Chondrocyte (in vitro differentiated cells): ENCODE results near the gene CMPK1. TPM values are rescaled to one million over a fixed set of nuclear protein-coding genes. Genes with fewer than 3 reads are reported as not detected.

ENCODE experiments used
- DNase-seq: peaks from one replicate; pipeline ENCODE4 v3.0.0; 2021; ENCODE audit warnings: mixed read lengths, low spot score
- H3K27ac Mint-ChIP-seq: one replicate; pipeline ENCODE4 v1.8.0; 2021; ENCODE audit warnings: mild to moderate bottlenecking, moderate library complexity, mixed read lengths; ENCODE audit not compliant: unreplicated experiment
- H3K27me3 Mint-ChIP-seq: 2 replicates; pipeline ENCODE4 v1.8.0; 2021; ENCODE audit warnings: low read depth, mixed read lengths
- H3K36me3 Mint-ChIP-seq: 2 replicates; pipeline ENCODE4 v1.8.0; 2021; ENCODE audit warnings: low read depth, mixed read lengths
- H3K4me1 Mint-ChIP-seq: 2 replicates; pipeline ENCODE4 v1.8.0; 2021; ENCODE audit warnings: low read depth, mild to moderate bottlenecking, mixed read lengths
- H3K4me3 Mint-ChIP-seq: one replicate; pipeline ENCODE4 v1.8.0; 2021; ENCODE audit warnings: mild to moderate bottlenecking, moderate library complexity, mixed read lengths; ENCODE audit not compliant: unreplicated experiment
- H3K9me3 Mint-ChIP-seq: 2 replicates; pipeline ENCODE4 v1.8.0; 2021; ENCODE audit warnings: low read depth, mixed read lengths
- total RNA-seq: library from RNA; stranded (reverse); gene quantifications from 3 replicates; pipeline ENCODE4 v1.2.1, GENCODE V29; 2021
- TF ChIP-seq, protein P1 (sequence below): fragments of 200-600 bp; sonication (generic); IDR thresholded peaks from 2 replicates; pipeline ENCODE4 v1.5.0; 2021; ENCODE audit warnings: antibody characterized with exemption, mild to moderate bottlenecking, moderate library complexity

CMPK1 gene
- total RNA-seq, 1 donor from 2014 or later: 135 TPM

DNA sequence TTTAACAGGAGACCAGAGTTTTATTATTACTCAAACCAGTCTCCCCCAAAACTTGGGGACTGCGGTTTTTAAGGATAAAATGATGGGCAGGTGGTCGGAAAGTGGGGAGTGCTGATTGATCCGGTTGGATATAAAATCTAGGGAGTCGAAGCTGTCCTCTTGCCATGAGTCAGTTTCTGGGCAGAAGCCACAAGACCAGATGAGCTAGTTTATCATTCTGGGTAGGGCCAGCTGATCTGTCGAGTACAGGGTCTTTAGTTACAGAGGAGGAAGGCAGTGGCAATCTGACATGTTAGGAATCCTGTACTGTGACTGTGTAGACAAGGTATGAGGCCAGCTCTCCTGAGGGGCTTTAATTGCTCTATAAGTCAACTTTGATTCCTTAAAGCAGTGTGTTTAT lies 59.6 kb downstream of the CMPK1 start:
- no peaks in the 10 kb centered on the region for H3K36me3 Mint-ChIP-seq
- H3K4me1 Mint-ChIP-seq: peaks cover 4% of the 10 kb centered on the region
- TF ChIP-seq, protein P1, sequence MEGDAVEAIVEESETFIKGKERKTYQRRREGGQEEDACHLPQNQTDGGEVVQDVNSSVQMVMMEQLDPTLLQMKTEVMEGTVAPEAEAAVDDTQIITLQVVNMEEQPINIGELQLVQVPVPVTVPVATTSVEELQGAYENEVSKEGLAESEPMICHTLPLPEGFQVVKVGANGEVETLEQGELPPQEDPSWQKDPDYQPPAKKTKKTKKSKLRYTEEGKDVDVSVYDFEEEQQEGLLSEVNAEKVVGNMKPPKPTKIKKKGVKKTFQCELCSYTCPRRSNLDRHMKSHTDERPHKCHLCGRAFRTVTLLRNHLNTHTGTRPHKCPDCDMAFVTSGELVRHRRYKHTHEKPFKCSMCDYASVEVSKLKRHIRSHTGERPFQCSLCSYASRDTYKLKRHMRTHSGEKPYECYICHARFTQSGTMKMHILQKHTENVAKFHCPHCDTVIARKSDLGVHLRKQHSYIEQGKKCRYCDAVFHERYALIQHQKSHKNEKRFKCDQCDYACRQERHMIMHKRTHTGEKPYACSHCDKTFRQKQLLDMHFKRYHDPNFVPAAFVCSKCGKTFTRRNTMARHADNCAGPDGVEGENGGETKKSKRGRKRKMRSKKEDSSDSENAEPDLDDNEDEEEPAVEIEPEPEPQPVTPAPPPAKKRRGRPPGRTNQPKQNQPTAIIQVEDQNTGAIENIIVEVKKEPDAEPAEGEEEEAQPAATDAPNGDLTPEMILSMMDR: no peak
- no peak overlapping the region for H3K27ac Mint-ChIP-seq
- H3K9me3 Mint-ChIP-seq: no peaks in the 10 kb centered on the region
- no peak overlapping the region for H3K4me3 Mint-ChIP-seq
- peaks cover 5% of the 10 kb centered on the region for H3K27me3 Mint-ChIP-seq
- no peak for DNase-seq

GRCh38 chr1:47395433-47395832 lies 61.8 kb downstream of the CMPK1 start:
- TF ChIP-seq, protein P1: no peak
- Mint-ChIP-seq H3K9me3 (no peaks in the 10 kb centered on the region), H3K27ac (no peak overlapping the region), H3K4me1 (no peaks in the 10 kb centered on the region), H3K27me3 (peaks cover 7% of the 10 kb centered on the region), H3K36me3 (no peaks in the 10 kb centered on the region), H3K4me3 (no peak overlapping the region)
- DNase-seq: no peak

GRCh38 chr1:47396671-47397196 lies 63.1 kb downstream of the CMPK1 start:
- H3K9me3 Mint-ChIP-seq: no peaks in the 10 kb centered on the region
- no peak for DNase-seq
- H3K27ac Mint-ChIP-seq: no peak overlapping the region
- H3K4me1 Mint-ChIP-seq: no peaks in the 10 kb centered on the region
- no peaks in the 10 kb centered on the region for H3K36me3 Mint-ChIP-seq
- H3K27me3 Mint-ChIP-seq: peaks cover 12% of the 10 kb centered on the region
- H3K4me3 Mint-ChIP-seq: no peak overlapping the region
- TF ChIP-seq, protein P1: no peak

- H3K4me3 Mint-ChIP-seq: no peak overlapping the region
- TF ChIP-seq, protein P1: no peak
- no peaks in the 10 kb centered on the region for H3K36me3 Mint-ChIP-seq
- DNase-seq: no peak
- no peak overlapping the region for H3K27ac Mint-ChIP-seq
- no peaks in the 10 kb centered on the region for H3K4me1 Mint-ChIP-seq
- H3K27me3 Mint-ChIP-seq: peaks cover 6% of the 10 kb centered on the region
- H3K9me3 Mint-ChIP-seq: no peaks in the 10 kb centered on the region
Measured at GRCh38 chr1:47399138-47399845, 65.7 kb downstream of the CMPK1 start.

GRCh38 chr1:47399846-47400155 lies 66.2 kb downstream of the CMPK1 start:
- no peak overlapping the region for H3K4me3 Mint-ChIP-seq

More at GRCh38 chr1:47399846-47400155, 66.2 kb downstream of the CMPK1 start:
- no peaks in the 10 kb centered on the region for H3K4me1 Mint-ChIP-seq
- no peaks in the 10 kb centered on the region for H3K9me3 Mint-ChIP-seq
- no peaks in the 10 kb centered on the region for H3K36me3 Mint-ChIP-seq
- TF ChIP-seq, protein P1: no peak
- no peak for DNase-seq
- H3K27ac Mint-ChIP-seq: no peak overlapping the region
- H3K27me3 Mint-ChIP-seq: peaks cover 6% of the 10 kb centered on the region
